PC-3 (cell line): Measurements from ENCODE around the gene SRRM2. TPM values are rescaled to one million over a fixed set of nuclear protein-coding genes. Genes with fewer than 3 reads are reported as not detected.

ENCODE experiments used
- ATAC-seq: fragments of 200-7000 bp; cut with Tn5 transposase; 2 replicates; pipeline ENCODE4 v1.9.1; 2020; ENCODE audit warnings: mild to moderate bottlenecking, moderate library complexity
- BruUV-seq: library from RNA; stranded (reverse); fragments of 400-500 nt; replicated peaks from 2 replicates; lab custom pipeline; 2021; lab: Mats Ljungman, UMichigan
- CTCF ChIA-PET: fragments of 300-600 bp; sonication (Branson Sonifier 250); formaldehyde crosslinking; loops from one replicate; lab custom pipeline; 2022; ENCODE audit warnings: antibody characterized with exemption; lab: Charles Lee
- POLR2A ChIA-PET: fragments of 300-600 bp; sonication (Branson Sonifier 250); formaldehyde crosslinking; loops from one replicate; lab custom pipeline; 2022; ENCODE audit warnings: antibody characterized with exemption; ENCODE audit not compliant: unreplicated experiment; lab: Charles Lee
- DNase-seq: peaks from one replicate; pipeline ENCODE4 v3.0.0-alpha.2; 2015
- H2AFZ ChIP-seq: fragments of 300-600 bp; sonication (generic); 2 replicates; pipeline ENCODE4 v1.6.0; 2016; ENCODE audit warnings: antibody characterized with exemption, low read length
- H3F3A ChIP-seq: fragments of 300-600 bp; sonication (generic); one replicate; pipeline ENCODE4 v1.6.0; 2017; ENCODE audit warnings: antibody characterized with exemption, low read length, control low read depth, mild to moderate bottlenecking; ENCODE audit not compliant: unreplicated experiment
- H3K27ac ChIP-seq: fragments of 300-600 bp; sonication (generic); 2 replicates; pipeline ENCODE4 v1.5.1; 2016; ENCODE audit warnings: mild to moderate bottlenecking, low read length
- H3K27me3 ChIP-seq: fragments of 300-600 bp; sonication (generic); 2 replicates; pipeline ENCODE4 v1.6.1; 2016; ENCODE audit warnings: low read length, mixed read lengths
- H3K36me3 ChIP-seq: fragments of 300-600 bp; sonication (generic); 2 replicates; pipeline ENCODE4 v1.6.1; 2016; ENCODE audit warnings: low read depth, mixed run types, low read length, mixed read lengths
- H3K4me1 ChIP-seq: fragments of 300-600 bp; sonication (generic); 2 replicates; pipeline ENCODE4 v1.5.1; 2016; ENCODE audit warnings: low read length; ENCODE audit not compliant: insufficient read depth
- H3K4me2 ChIP-seq: fragments of 300-600 bp; sonication (generic); 2 replicates; pipeline ENCODE4 v1.6.0; 2016; ENCODE audit warnings: low read length
- H3K4me3 ChIP-seq: fragments of 300-600 bp; sonication (generic); 2 replicates; pipeline ENCODE4 v1.5.1; 2016; ENCODE audit warnings: mild to moderate bottlenecking, low read length, mixed read lengths
- H3K79me2 ChIP-seq: fragments of 300-600 bp; sonication (generic); 2 replicates; pipeline ENCODE4 v1.6.1; 2017; ENCODE audit warnings: low read length, mixed read lengths
- H3K9ac ChIP-seq: fragments of 300-600 bp; sonication (generic); 2 replicates; pipeline ENCODE4 v1.6.0; 2016; ENCODE audit warnings: mild to moderate bottlenecking, low read length
- H3K9me2 ChIP-seq: fragments of 300-600 bp; sonication (generic); replicated peaks from 2 replicates; pipeline ENCODE4 v1.6.1; 2016; ENCODE audit warnings: mixed run types, low read length, mixed read lengths
- H3K9me3 ChIP-seq: fragments of 300-600 bp; sonication (generic); 2 replicates; pipeline ENCODE4 v1.6.1; 2016; ENCODE audit warnings: low read length, mixed read lengths
- H4K20me1 ChIP-seq: fragments of 300-600 bp; sonication (generic); 2 replicates; pipeline ENCODE4 v1.6.1; 2016; ENCODE audit warnings: low read length, mixed read lengths
- EZH2 ChIP-seq: fragments of 300-600 bp; sonication (generic); IDR thresholded peaks from one replicate; pipeline ENCODE4 v1.6.1; 2017; ENCODE audit warnings: antibody characterized with exemption, mild to moderate bottlenecking, low read length; ENCODE audit not compliant: unreplicated experiment
- EZH2phosphoT487 ChIP-seq: fragments of 300-600 bp; sonication (generic); IDR thresholded peaks from 2 replicates; pipeline ENCODE4 v1.6.1; 2018; ENCODE audit warnings: mild to moderate bottlenecking, antibody characterized with exemption, low read length, borderline replicate concordance
- intact Hi-C: fragments of 100-400 bp; cut with micrococcal nuclease; formaldehyde crosslinking; loops from 2 replicates; pipeline ENCODE4 v1.9.0; 2023
- total RNA-seq: library from RNA; depleted of rRNA; stranded (reverse); fragments of >200 nt; gene quantifications from 2 replicates; pipeline ENCODE4 v1.2.3, GENCODE V29; 2014
- TF ChIP-seq, protein P1 (sequence below): fragments of 300-600 bp; sonication (generic); conservative IDR thresholded peaks from 2 replicates; pipeline ENCODE4 v1.5.1; 2017; ENCODE audit warnings: antibody characterized with exemption, low read depth, mild to moderate bottlenecking, low read length

Gene SRRM2
- total RNA-seq, 1 experiment from 2014 or later = 72.6 TPM

DNA sequence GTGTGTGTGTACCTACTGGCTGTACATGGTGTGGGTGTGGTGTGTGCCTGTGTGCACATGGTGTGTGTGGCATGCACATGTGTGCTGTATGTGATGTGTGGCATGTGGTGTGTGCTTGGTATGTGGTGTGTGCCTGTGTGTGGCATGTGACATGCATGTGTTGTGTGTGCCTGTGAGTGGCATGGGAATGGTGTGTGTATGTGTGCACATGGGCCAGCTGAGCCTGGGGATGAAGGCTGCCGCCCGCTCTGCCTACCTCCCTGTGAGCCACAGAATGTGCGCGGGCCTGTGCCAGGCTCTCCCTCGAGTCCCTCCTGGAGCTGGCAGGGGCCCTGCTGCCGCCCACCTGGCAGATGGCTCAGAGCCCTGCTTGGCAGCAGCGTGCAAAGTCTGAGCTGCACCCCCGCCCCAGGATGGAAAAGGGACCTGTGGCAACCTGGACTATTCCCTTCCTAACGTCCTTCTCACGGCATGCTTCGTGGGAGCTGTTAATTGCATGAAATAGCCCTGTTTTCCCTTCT is 41.7 kb upstream of the SRRM2 start:
- Histone ChIP-seq H3F3A (no peaks in the 10 kb centered on the region), H3K4me3 (no peak overlapping the region), H3K36me3 (no peaks in the 10 kb centered on the region), H3K9me2 (no peaks in the 10 kb centered on the region), H4K20me1 (no peaks in the 10 kb centered on the region), H3K27ac (no peak overlapping the region), H3K9ac (no peak overlapping the region), H3K4me1 (no peaks in the 10 kb centered on the region), H3K27me3 (no peaks in the 10 kb centered on the region), H3K4me2 (no peak overlapping the region), H3K79me2 (no peaks in the 10 kb centered on the region), H3K9me3 (no peaks in the 10 kb centered on the region), H2AFZ (no peak overlapping the region)
- no peak for TF ChIP-seq EZH2
- TF ChIP-seq EZH2phosphoT487 = no peak
- TF ChIP-seq, protein P1, sequence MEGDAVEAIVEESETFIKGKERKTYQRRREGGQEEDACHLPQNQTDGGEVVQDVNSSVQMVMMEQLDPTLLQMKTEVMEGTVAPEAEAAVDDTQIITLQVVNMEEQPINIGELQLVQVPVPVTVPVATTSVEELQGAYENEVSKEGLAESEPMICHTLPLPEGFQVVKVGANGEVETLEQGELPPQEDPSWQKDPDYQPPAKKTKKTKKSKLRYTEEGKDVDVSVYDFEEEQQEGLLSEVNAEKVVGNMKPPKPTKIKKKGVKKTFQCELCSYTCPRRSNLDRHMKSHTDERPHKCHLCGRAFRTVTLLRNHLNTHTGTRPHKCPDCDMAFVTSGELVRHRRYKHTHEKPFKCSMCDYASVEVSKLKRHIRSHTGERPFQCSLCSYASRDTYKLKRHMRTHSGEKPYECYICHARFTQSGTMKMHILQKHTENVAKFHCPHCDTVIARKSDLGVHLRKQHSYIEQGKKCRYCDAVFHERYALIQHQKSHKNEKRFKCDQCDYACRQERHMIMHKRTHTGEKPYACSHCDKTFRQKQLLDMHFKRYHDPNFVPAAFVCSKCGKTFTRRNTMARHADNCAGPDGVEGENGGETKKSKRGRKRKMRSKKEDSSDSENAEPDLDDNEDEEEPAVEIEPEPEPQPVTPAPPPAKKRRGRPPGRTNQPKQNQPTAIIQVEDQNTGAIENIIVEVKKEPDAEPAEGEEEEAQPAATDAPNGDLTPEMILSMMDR = no peak
- ChIA-PET CTCF (no interaction called here), POLR2A (no interaction called here)
- intact Hi-C loops = no loop called here
- ATAC-seq (no peak; the same call in 1 of the 2 replicates), DNase-seq (no peak)
- BruUV-seq = no TSS peak

DNA sequence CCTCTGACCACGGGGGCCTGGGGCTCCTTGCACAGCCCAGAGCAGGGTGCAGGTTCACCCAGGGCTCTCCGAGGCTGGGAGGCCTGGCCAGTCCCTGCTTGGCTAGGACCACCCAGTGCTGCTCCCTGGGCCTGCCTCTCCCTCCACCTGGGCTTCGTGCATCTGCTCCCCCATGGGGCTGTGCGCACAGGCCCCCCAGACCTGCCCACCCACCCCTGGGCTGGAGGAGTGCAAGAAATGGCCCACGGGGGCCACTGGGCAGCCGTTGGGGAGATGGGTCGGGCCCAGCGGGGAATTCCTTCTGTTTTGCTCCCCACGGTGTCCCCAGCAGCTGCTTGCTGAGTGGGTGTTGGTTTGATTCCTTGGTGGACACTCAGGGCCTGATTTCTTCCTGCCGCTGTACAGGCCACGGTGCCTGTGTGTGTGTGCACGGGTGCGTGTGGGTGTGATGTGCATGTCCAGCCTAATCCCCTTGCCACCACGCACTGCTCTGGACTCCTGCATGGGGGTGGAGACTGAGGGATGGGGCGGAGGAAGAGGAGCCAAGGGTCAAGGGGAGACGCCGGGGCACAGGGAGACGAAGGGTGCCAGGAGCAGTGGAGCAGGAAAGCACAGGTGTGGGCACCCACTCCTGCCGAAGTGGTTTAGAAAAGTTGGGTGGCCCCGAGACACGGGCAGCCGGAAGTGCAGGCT is 40.9 kb upstream of the SRRM2 start:
- TF ChIP-seq EZH2phosphoT487 (no peak), EZH2 (no peak)
- TF ChIP-seq, protein P1 = no peak
- ChIA-PET POLR2A (no interaction called here), CTCF (no interaction called here)
- no TSS peak for BruUV-seq
- H3F3A ChIP-seq = no peaks in the 10 kb centered on the region
- intact Hi-C loops = no loop called here
- H3K27me3 ChIP-seq = no peaks in the 10 kb centered on the region
- no peaks in the 10 kb centered on the region for H3K9me3 ChIP-seq
- H3K4me3 ChIP-seq = no peak overlapping the region
- no peak for DNase-seq
- no peaks in the 10 kb centered on the region for H4K20me1 ChIP-seq
- H3K36me3 ChIP-seq = no peaks in the 10 kb centered on the region
- H2AFZ ChIP-seq = no peak overlapping the region
- no peak overlapping the region for H3K27ac ChIP-seq
- H3K4me1 ChIP-seq = no peaks in the 10 kb centered on the region
- H3K9ac ChIP-seq = no peak overlapping the region
- no peaks in the 10 kb centered on the region for H3K79me2 ChIP-seq
- no peak; the same call in 1 of the 2 replicates for ATAC-seq
- H3K9me2 ChIP-seq = no peaks in the 10 kb centered on the region
- no peak overlapping the region for H3K4me2 ChIP-seq

DNA sequence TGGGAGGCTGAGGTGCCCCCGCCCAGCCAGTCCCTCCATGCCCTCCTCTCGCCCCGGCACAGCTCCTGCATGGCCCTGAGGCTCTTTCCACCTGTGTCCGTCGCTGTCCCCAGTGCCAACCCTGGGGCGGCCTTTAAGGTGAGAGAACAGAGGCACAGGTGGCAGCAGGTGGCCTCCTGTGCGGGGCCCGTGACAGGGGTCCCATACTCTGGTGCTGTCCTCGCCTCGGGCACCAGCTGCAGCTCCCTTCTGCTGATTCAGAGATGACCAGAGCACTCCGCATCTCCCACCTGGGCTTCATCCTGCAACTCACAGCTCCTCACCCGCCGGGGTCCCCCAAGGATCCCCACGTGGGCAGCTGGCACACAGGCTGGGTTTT is 40.4 kb upstream of the SRRM2 start:
- H3K9ac ChIP-seq = no peak overlapping the region
- ATAC-seq = no peak
- intact Hi-C loops = no loop called here
- H3K4me3 ChIP-seq = no peak overlapping the region
- H3K27ac ChIP-seq = no peak overlapping the region
- H3K4me1 ChIP-seq = no peaks in the 10 kb centered on the region
- no peaks in the 10 kb centered on the region for H3F3A ChIP-seq
- no peaks in the 10 kb centered on the region for H3K36me3 ChIP-seq
- no peak overlapping the region for H3K4me2 ChIP-seq
- no peaks in the 10 kb centered on the region for H3K27me3 ChIP-seq
- BruUV-seq = no TSS peak
- H4K20me1 ChIP-seq = no peaks in the 10 kb centered on the region
- H3K79me2 ChIP-seq = no peaks in the 10 kb centered on the region
- H2AFZ ChIP-seq = no peak overlapping the region
- no peaks in the 10 kb centered on the region for H3K9me2 ChIP-seq
- POLR2A ChIA-PET = no interaction called here
- CTCF ChIA-PET = no interaction called here
- TF ChIP-seq, protein P1 = no peak
- TF ChIP-seq EZH2phosphoT487 = no peak
- no peak for TF ChIP-seq EZH2
- H3K9me3 ChIP-seq = no peaks in the 10 kb centered on the region
- DNase-seq = no peak
